A673 (cell line): Measurements from ENCODE around the gene PLD1. TPM values are rescaled to one million over a fixed set of nuclear protein-coding genes. Genes with fewer than 3 reads are reported as not detected.

Experiments
- BruUV-seq: library from RNA; stranded (reverse); fragments of 400-500 nt; replicated peaks from 2 replicates; lab custom pipeline; 2021; lab: Mats Ljungman, UMichigan
- CTCF ChIA-PET: fragments of 300-600 bp; sonication (Branson Sonifier 250); formaldehyde crosslinking; loops from one replicate; lab custom pipeline; 2022; ENCODE audit warnings: antibody characterized with exemption; lab: Charles Lee
- POLR2A ChIA-PET: fragments of 300-600 bp; sonication (Branson Sonifier 250); formaldehyde crosslinking; loops from one replicate; lab custom pipeline; 2022; ENCODE audit warnings: antibody characterized with exemption; ENCODE audit not compliant: low non-redundant PET; lab: Charles Lee
- DNase-seq: peaks from one replicate; pipeline ENCODE4 v3.0.0-alpha.2; 2015; ENCODE audit warnings: low spot score
- H3K27ac ChIP-seq: fragments of 200-600 bp; sonication (generic); 2 replicates; pipeline ENCODE4 v1.5.1; 2016; ENCODE audit warnings: mixed run types, low read depth, mild to moderate bottlenecking, mixed read lengths, antibody characterized with exemption, low read length; ENCODE audit not compliant: poor library complexity, severe bottlenecking
- H3K27me3 ChIP-seq: fragments of 200-600 bp; sonication (generic); replicated peaks from 2 replicates; pipeline ENCODE4 v1.6.1; 2017; ENCODE audit warnings: mixed run types, low read depth, mild to moderate bottlenecking, mixed read lengths, antibody characterized with exemption, low read length; ENCODE audit not compliant: insufficient read depth, poor library complexity
- H3K36me3 ChIP-seq: fragments of 200-600 bp; sonication (generic); 2 replicates; pipeline ENCODE4 v1.6.1; 2016; ENCODE audit warnings: mixed run types, mild to moderate bottlenecking, mixed read lengths, antibody characterized with exemption, low read length; ENCODE audit not compliant: insufficient read depth, poor library complexity, severe bottlenecking
- H3K4me1 ChIP-seq: fragments of 200-600 bp; sonication (generic); 2 replicates; pipeline ENCODE4 v1.6.1; 2017; ENCODE audit warnings: mixed run types, mild to moderate bottlenecking, mixed read lengths, antibody characterized with exemption, low read length; ENCODE audit not compliant: insufficient read depth, poor library complexity, severe bottlenecking
- H3K4me3 ChIP-seq: fragments of 200-600 bp; sonication (generic); 2 replicates; pipeline ENCODE4 v1.5.1; 2016; ENCODE audit warnings: low read depth, mixed run types, mild to moderate bottlenecking, mixed read lengths, low read length; ENCODE audit not compliant: poor library complexity, severe bottlenecking
- H3K9me3 ChIP-seq: fragments of 200-600 bp; sonication (generic); 2 replicates; pipeline ENCODE4 v1.6.1; 2016; ENCODE audit warnings: mixed run types, low read depth, mild to moderate bottlenecking, mixed read lengths, antibody characterized with exemption, low read length; ENCODE audit not compliant: poor library complexity, severe bottlenecking
- CTCF ChIP-seq: fragments of 300-800, 200-600 bp; sonication (generic); conservative IDR thresholded peaks from 2 replicates; pipeline ENCODE4 v1.5.1; 2017; ENCODE audit warnings: low read depth, mild to moderate bottlenecking, antibody characterized with exemption, low read length, moderate library complexity, mixed read lengths
- EZH2 ChIP-seq: fragments of 200-600 bp; sonication (generic); IDR thresholded peaks from 2 replicates; pipeline ENCODE4 v1.6.1; 2017; ENCODE audit warnings: borderline replicate concordance, low read depth, mild to moderate bottlenecking, mixed read lengths, antibody characterized with exemption, low read length; ENCODE audit not compliant: poor library complexity, severe bottlenecking
- intact Hi-C: fragments of 100-400 bp; cut with micrococcal nuclease; formaldehyde crosslinking; loops from one replicate; pipeline ENCODE4 v1.10.0; 2022; ENCODE audit not compliant: unreplicated experiment
- total RNA-seq: library from RNA; stranded (reverse); gene quantifications from 2 replicates; pipeline ENCODE4 v1.2.3, GENCODE V29; 2021

PLD1 gene
- total RNA-seq, 1 experiment from 2014 or later = 3.2 TPM

- Histone ChIP-seq H3K4me3 (no peak overlapping the region), H3K27me3 (no peaks in the 10 kb centered on the region), H3K4me1 (no peaks in the 10 kb centered on the region), H3K27ac (no peak overlapping the region), H3K9me3 (no peaks in the 10 kb centered on the region), H3K36me3 (no peaks in the 10 kb centered on the region)
- ChIA-PET CTCF (no interaction called here), POLR2A (no interaction called here)
- intact Hi-C loops = no loop called here
- TF ChIP-seq EZH2 (no peak), CTCF (no peak)
- DNase-seq = no peak
- no TSS peak for BruUV-seq
Measured at GRCh38 chr3:171685116-171685895, 125.0 kb downstream of the PLD1 start.

GRCh38 chr3:171684221-171684620 is 126.1 kb downstream of the PLD1 start:
- H3K27ac ChIP-seq = no peak overlapping the region
- H3K36me3 ChIP-seq = no peaks in the 10 kb centered on the region
- H3K4me3 ChIP-seq = no peak overlapping the region
- H3K9me3 ChIP-seq = no peaks in the 10 kb centered on the region
- DNase-seq = no peak
- H3K4me1 ChIP-seq = no peaks in the 10 kb centered on the region
- BruUV-seq = no TSS peak
- ChIA-PET CTCF (no interaction called here), POLR2A (no interaction called here)
- H3K27me3 ChIP-seq = no peaks in the 10 kb centered on the region
- intact Hi-C loops = no loop called here
- no peak for TF ChIP-seq EZH2
- no peak for TF ChIP-seq CTCF

- intact Hi-C loops = no loop called here
- ChIA-PET POLR2A (no interaction called here), CTCF (no interaction called here)
- DNase-seq = no peak
- Histone ChIP-seq H3K4me1 (no peaks in the 10 kb centered on the region), H3K4me3 (no peak overlapping the region), H3K9me3 (no peaks in the 10 kb centered on the region), H3K36me3 (no peaks in the 10 kb centered on the region), H3K27ac (no peak overlapping the region), H3K27me3 (no peaks in the 10 kb centered on the region)
- BruUV-seq = no TSS peak
- TF ChIP-seq EZH2 = no peak
- TF ChIP-seq CTCF = no peak
Measured at GRCh38 chr3:171682743-171683142, 127.5 kb downstream of the PLD1 start.
